Measurements from ENCODE around the gene MAPKAPK2.

Gene MAPKAPK2

GRCh38 chr1:206783506-206783905 is 98.8 kb downstream of the MAPKAPK2 start:
- no peak for DNase-seq

All from NCI-H146 (cell line).